ENCODE data around the gene TIMM10. TPM values are rescaled to one million over a fixed set of nuclear protein-coding genes. Genes with fewer than 3 reads are reported as not detected.

Gene TIMM10
- total RNA-seq, 1 donor, result 32.1 TPM

DNA sequence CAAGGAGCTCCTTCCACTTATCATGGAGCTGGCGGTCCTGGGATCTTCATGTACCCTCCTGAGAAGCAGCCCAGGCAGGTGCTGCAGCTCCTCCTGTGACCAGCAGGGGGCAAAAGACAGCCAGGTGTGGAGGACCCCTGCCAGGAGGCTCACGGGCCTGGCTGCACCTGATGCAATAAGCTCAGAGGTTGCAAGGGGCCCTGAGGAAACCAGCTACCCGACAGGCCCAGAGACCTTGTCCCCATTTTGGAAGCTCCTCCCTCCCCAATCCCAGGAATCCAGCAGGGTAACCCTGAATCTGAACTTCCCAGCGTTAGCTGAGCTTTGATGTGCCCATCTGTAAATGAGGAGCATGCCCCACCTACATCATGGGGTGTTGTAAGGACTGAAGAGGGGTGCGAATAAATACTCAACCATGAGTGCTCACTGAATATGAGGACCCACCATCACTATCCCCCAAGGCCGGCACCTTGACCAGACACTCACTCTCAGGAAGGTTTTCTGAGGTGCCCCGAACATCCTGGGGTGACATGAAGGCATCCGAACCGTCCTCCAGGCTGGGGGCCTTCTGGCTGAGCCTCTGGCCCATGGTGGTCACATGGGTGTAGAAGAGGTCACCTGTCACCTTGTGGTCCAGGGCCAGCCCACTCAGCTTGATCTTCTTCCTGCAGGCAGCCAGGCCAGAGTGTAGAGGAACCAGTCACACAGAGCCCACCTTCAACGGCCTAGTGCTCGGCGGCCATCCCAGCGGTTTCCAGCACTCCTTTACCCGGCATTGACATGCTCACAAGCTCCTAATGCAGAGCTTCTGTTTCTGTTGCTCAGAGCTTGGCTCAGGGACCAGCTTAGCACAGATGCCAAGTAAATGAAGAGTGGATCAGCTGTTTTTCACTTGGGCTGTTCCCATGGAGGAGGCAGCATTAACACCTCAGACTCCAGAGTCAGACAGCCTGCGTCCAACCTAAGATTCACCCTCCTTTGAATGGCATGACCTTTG is 36.7 kb downstream of the TIMM10 start:
- no peak overlapping the region for H3K4me3 ChIP-seq (ENCODE audit: low read depth, low read length)
- TF ChIP-seq, protein P1, sequence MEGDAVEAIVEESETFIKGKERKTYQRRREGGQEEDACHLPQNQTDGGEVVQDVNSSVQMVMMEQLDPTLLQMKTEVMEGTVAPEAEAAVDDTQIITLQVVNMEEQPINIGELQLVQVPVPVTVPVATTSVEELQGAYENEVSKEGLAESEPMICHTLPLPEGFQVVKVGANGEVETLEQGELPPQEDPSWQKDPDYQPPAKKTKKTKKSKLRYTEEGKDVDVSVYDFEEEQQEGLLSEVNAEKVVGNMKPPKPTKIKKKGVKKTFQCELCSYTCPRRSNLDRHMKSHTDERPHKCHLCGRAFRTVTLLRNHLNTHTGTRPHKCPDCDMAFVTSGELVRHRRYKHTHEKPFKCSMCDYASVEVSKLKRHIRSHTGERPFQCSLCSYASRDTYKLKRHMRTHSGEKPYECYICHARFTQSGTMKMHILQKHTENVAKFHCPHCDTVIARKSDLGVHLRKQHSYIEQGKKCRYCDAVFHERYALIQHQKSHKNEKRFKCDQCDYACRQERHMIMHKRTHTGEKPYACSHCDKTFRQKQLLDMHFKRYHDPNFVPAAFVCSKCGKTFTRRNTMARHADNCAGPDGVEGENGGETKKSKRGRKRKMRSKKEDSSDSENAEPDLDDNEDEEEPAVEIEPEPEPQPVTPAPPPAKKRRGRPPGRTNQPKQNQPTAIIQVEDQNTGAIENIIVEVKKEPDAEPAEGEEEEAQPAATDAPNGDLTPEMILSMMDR (IDR thresholded peaks at IDR 0.05; ENCODE audit: insufficient read depth, low read length), result peak; percentile 92
- no peak for DNase-seq (ENCODE audit: low read depth)

DNA sequence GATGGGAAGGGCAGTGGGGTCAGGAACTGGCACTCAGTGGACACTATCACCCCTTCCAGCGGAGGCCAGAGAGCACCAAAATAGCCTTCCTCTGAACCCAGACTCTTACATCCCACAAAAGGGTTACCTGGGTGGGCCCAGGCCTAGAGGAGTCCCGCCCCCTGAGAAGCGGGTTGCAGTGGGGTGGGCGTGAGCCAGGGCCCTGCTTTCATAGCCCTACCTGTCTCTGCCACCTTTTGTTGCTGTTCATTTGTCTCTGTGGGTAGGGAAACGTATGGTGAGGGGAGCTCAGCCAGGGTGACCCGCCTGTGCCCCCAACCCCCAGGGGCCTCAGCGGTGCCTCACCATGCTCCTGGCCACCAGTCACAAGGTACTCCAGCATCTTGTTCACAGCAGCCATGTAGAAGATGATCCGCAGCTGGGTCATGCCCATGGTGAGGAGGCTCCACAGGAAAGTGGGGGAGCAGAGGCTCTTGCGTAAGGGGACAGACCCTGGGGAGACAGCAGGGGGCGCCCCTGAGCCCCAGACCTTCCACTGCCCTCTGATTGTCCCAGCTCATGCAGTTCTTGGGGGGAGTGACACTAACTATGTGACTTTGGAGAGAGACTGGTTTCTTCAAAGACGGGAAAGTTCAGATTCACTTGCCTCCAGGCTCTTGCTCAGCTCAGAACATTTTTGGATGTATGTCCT is 39.0 kb downstream of the TIMM10 start:
- TF ChIP-seq, protein P1 (IDR thresholded peaks at IDR 0.05; ENCODE audit: insufficient read depth, low read length), result peak; percentile 69
- H3K4me3 ChIP-seq (ENCODE audit: low read depth, low read length), result no peak overlapping the region
- DNase-seq (ENCODE audit: low read depth), result no peak

DNA sequence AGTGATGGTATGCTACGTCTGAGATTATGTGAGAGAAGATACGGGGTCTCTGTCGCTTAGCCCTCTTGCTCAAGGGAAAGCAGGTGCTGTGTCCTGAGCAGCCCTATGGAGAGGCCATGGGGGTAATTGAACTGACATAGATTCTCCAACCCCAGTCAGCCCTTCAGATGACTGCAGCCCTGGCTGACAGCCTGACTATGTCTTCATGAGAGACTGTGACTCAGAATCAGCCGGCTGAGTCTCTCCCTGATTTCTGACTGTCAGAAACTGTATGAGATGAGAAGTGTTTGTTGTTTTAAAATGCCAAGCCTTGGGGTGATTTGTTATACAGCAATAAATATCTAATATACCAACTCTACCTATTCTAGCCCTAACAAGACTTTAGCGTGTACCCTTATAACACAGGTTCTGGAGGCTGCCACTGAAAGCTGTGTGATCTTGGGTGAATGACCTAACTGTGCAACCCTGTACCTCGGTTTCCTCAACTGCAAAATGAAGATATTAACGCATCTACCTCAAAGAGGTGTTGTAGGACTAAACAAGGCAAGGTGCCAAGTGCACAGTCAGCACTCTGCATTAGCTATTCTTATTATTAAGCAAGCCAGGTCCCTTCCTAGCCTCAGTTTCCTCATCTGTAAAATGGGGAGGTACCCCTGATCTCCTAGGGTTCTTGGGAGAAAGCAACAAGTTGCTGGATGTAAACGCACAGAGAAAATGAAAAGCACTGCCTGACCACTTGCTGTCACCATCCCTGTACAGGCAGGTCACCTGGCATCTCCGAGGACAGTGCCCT is 39.9 kb downstream of the TIMM10 start:
- TF ChIP-seq, protein P1 (IDR thresholded peaks at IDR 0.05; ENCODE audit: insufficient read depth, low read length), result no peak
- DNase-seq (ENCODE audit: low read depth), result peak; percentile 44

DNA sequence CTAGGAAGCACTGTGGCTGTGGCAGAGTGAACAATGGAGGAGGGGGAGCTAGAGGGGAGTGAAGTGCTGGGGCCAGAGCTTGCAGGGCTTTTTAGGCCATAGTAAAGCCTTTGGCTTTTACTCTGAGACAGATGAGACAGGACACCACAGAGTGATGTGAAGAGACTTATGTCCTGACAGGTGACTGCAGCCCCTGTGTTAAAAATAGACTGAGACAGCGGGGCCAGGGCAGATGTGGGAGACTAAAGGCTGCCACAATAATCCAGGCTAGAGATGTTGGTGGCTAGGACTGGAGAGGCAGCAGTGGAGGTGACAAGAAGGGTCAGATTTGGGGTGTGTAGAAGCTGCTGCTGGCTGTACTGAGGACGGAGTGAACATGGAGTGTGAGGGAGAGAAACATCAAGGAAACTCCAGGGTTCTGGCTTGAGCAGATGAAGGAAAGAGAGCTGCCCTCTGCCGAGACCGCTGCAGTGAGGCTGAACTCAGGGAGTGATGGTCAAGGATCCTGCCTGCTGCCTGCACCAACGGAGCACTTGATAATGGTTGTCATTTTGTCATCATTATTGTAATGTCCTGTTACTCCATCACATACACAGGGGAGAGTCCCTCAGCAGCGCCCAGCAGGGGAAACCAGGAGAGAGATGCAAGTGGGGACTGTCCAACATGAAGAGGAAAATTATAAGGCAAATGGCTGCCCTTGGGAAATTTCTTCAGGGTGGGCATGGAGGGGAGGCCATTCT is 42.5 kb downstream of the TIMM10 start:
- TF ChIP-seq, protein P1 (IDR thresholded peaks at IDR 0.05; ENCODE audit: insufficient read depth, low read length), result no peak
- no peak for DNase-seq (ENCODE audit: low read depth)
- no peak overlapping the region for H3K4me3 ChIP-seq (ENCODE audit: low read depth, low read length)

More for the DNA sequence above, 39.9 kb downstream of the TIMM10 start:
- H3K4me3 ChIP-seq (ENCODE audit: low read depth, low read length), result no peak overlapping the region

DNA sequence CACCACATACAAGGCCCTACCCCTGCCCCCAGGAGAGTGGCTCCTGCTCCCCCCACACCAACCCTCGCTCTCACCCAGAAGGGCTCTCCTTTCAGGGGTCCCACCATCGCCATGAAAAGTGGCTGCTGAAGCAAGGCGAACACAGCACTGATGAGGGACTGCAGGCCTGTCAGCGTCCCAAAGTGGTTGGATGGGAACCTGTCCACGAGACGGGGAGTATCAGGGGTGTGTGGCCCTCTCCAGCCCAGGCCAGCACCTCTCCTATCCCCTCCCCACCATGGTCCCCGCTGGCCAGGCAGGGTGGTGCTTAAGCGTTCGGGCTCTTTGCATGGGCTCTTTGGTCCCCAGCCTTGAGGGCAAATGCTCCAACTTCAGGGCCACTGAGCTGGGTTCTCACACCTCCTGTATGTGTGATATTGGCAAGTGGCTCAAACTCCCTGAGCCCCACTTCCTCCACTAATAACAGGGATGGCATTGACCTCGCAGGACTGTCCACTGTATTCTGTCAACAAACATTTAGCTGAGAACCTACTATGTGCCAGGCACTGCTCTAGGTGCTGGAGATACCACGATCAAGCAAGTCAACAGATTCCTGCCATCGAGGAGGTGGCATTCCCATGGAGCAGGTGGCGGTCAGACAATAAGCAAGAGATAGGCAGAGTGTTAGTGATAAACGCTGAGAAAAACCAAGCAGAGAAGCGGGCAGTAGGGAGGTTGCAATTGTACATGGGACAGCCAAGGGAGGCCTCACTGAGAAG is 43.4 kb downstream of the TIMM10 start:
- no peak for DNase-seq (ENCODE audit: low read depth)
- TF ChIP-seq, protein P1 (IDR thresholded peaks at IDR 0.05; ENCODE audit: insufficient read depth, low read length), result no peak
- H3K4me3 ChIP-seq (ENCODE audit: low read depth, low read length), result no peak overlapping the region

All from fibroblast of the aortic adventitia (primary cell).